Neural progenitor cell (in vitro differentiated cells): Measurements from ENCODE around the gene MMP12. TPM values are rescaled to one million over a fixed set of nuclear protein-coding genes. Genes with fewer than 3 reads are reported as not detected.
A peak's percentile ranks its signal among the peaks of the same experiment; 100 is the strongest.
"Not testable (repeated sequence)": the region's sequence is repeated elsewhere in the genome, so short reads cannot be mapped to it uniquely, and the experiment has no call there.

Experiments
- DNase-seq: peaks from one replicate; pipeline ENCODE4 v3.0.0-alpha.2; 2016; ENCODE audit warnings: low spot score
- H2AFZ ChIP-seq: fragments of 200-600 bp; sonication (generic); replicated peaks from 2 replicates; pipeline ENCODE4 v1.6.1; 2016; ENCODE audit warnings: antibody characterized with exemption
- H3F3A ChIP-seq: fragments of 200-600 bp; sonication (generic); 2 replicates; pipeline ENCODE4 v1.6.1; 2016; ENCODE audit warnings: antibody characterized with exemption, low read depth
- H3K27ac ChIP-seq: fragments of 200-600 bp; sonication (generic); 2 replicates; pipeline ENCODE4 v1.5.1; 2016; ENCODE audit warnings: mild to moderate bottlenecking
- H3K27me3 ChIP-seq: fragments of 200-600 bp; sonication (generic); 2 replicates; pipeline ENCODE4 v1.6.1; 2016; ENCODE audit warnings: mild to moderate bottlenecking, moderate library complexity
- H3K36me3 ChIP-seq: fragments of 200-600 bp; sonication (generic); 2 replicates; pipeline ENCODE4 v1.5.1; 2016
- H3K4me1 ChIP-seq: fragments of 200-600 bp; sonication (generic); 2 replicates; pipeline ENCODE4 v1.6.1; 2016; ENCODE audit warnings: mixed run types
- H3K4me2 ChIP-seq: fragments of 200-600 bp; sonication (generic); 2 replicates; pipeline ENCODE4 v1.6.1; 2016
- H3K4me3 ChIP-seq: fragments of 200-600 bp; sonication (generic); 2 replicates; pipeline ENCODE4 v1.5.1; 2016
- H3K79me2 ChIP-seq: fragments of 200-600 bp; sonication (generic); 2 replicates; pipeline ENCODE4 v1.6.1; 2016; ENCODE audit warnings: low read depth
- H3K9ac ChIP-seq: fragments of 200-600 bp; sonication (generic); 2 replicates; pipeline ENCODE4 v1.6.1; 2016
- H3K9me3 ChIP-seq: fragments of 200-600 bp; sonication (generic); 2 replicates; pipeline ENCODE4 v1.5.1; 2016; ENCODE audit warnings: low read depth
- H4K20me1 ChIP-seq: fragments of 200-600 bp; sonication (generic); 2 replicates; pipeline ENCODE4 v1.6.1; 2016; ENCODE audit warnings: low read depth
- H3K27ac Mint-ChIP-seq: 3 replicates; pipeline ENCODE4 v1.8.0; 2021; ENCODE audit warnings: mixed read lengths
- H3K27me3 Mint-ChIP-seq: 2 replicates; pipeline ENCODE4 v1.8.0; 2022; ENCODE audit warnings: low read depth, mild to moderate bottlenecking, inconsistent platforms, moderate library complexity, mixed read lengths; ENCODE audit not compliant: insufficient read depth
- H3K36me3 Mint-ChIP-seq: 3 replicates; pipeline ENCODE4 v1.8.0; 2021; ENCODE audit warnings: mixed read lengths
- H3K4me1 Mint-ChIP-seq: 3 replicates; pipeline ENCODE4 v1.8.0; 2021; ENCODE audit warnings: mixed read lengths
- H3K4me3 Mint-ChIP-seq: 3 replicates; pipeline ENCODE4 v1.8.0; 2021; ENCODE audit warnings: mild to moderate bottlenecking, moderate library complexity, mixed read lengths
- H3K9me3 Mint-ChIP-seq: 3 replicates; pipeline ENCODE4 v1.8.0; 2020; ENCODE audit warnings: mixed read lengths
- CTCF ChIP-seq: fragments of 200-600 bp; sonication (generic); IDR thresholded peaks from 2 replicates; pipeline ENCODE4 v1.5.1; 2017; ENCODE audit warnings: antibody characterized with exemption, mild to moderate bottlenecking
- EZH2 ChIP-seq: fragments of 200-600 bp; sonication (generic); IDR thresholded peaks from 2 replicates; pipeline ENCODE4 v1.6.1; 2017; ENCODE audit warnings: antibody characterized with exemption, mild to moderate bottlenecking, moderate library complexity
- EZH2phosphoT487 ChIP-seq: fragments of 200-600 bp; sonication (generic); IDR thresholded peaks from 2 replicates; pipeline ENCODE4 v1.6.1; 2017; ENCODE audit warnings: antibody characterized with exemption
- total RNA-seq: library from RNA; depleted of rRNA; stranded (reverse); fragments of >200 nt; gene quantifications from 2 replicates; pipeline ENCODE4 v1.2.3, GENCODE V29; 2015; ENCODE audit warnings: low replicate concordance

The MMP12 gene
- total RNA-seq, 1 donor from 2014 or later: not detected

GRCh38 chr11:102911758-102912481, 37.1 kb upstream of the MMP12 start:
- H3K4me3 Mint-ChIP-seq: no peak overlapping the region
- H3K36me3 Mint-ChIP-seq: no peaks in the 10 kb centered on the region

GRCh38 chr11:102905848-102906247, 31.1 kb upstream of the MMP12 start:
- H3K36me3 ChIP-seq, H4K20me1 ChIP-seq, H3K9me3 ChIP-seq, H3K27ac Mint-ChIP-seq, H3K9me3 Mint-ChIP-seq, H3K79me2 ChIP-seq, H3K4me3 Mint-ChIP-seq, H3K4me1 Mint-ChIP-seq, H3K9ac ChIP-seq, H3K36me3 Mint-ChIP-seq, H3K4me1 ChIP-seq, DNase-seq, H2AFZ ChIP-seq, H3K27me3 ChIP-seq, H3K27ac ChIP-seq, H3F3A ChIP-seq, H3K27me3 Mint-ChIP-seq, H3K4me2 ChIP-seq, H3K4me3 ChIP-seq: not testable (repeated sequence)

More at GRCh38 chr11:102911758-102912481, 37.1 kb upstream of the MMP12 start:
- H3K36me3 ChIP-seq: no peaks in the 10 kb centered on the region
- H3K79me2 ChIP-seq: no peaks in the 10 kb centered on the region
- H3K4me2 ChIP-seq: peak overlapping the region; percentile 8
- no peak overlapping the region for H3K27ac Mint-ChIP-seq
- peaks cover 2% of the 10 kb centered on the region for H3K4me1 Mint-ChIP-seq
- peaks cover 16% of the 10 kb centered on the region for H3K4me1 ChIP-seq
- H3K27me3 ChIP-seq: no peaks in the 10 kb centered on the region
- TF ChIP-seq EZH2 (no peak), EZH2phosphoT487 (peak; percentile 61)
- H2AFZ ChIP-seq: peak overlapping the region; percentile 34
- no peaks in the 10 kb centered on the region for H3K9me3 Mint-ChIP-seq
- no peaks in the 10 kb centered on the region for H4K20me1 ChIP-seq
- no peak overlapping the region for H3K9ac ChIP-seq
- DNase-seq: peak; percentile 51
- H3F3A ChIP-seq: peaks cover 27% of the 10 kb centered on the region
- no peak overlapping the region for H3K4me3 ChIP-seq
- H3K27ac ChIP-seq: peak overlapping the region; percentile 38
- peaks cover 2% of the 10 kb centered on the region for H3K27me3 Mint-ChIP-seq
- no peaks in the 10 kb centered on the region for H3K9me3 ChIP-seq

GRCh38 chr11:102903895-102904294, 29.1 kb upstream of the MMP12 start:
- H3K4me1 Mint-ChIP-seq, H3K9ac ChIP-seq, H3K27me3 Mint-ChIP-seq, H3K79me2 ChIP-seq, H4K20me1 ChIP-seq, H3F3A ChIP-seq, H3K4me3 Mint-ChIP-seq, H3K27ac Mint-ChIP-seq, H3K4me3 ChIP-seq, H3K36me3 Mint-ChIP-seq, H2AFZ ChIP-seq, H3K27me3 ChIP-seq, H3K9me3 ChIP-seq, H3K9me3 Mint-ChIP-seq, H3K4me1 ChIP-seq, H3K36me3 ChIP-seq, H3K27ac ChIP-seq, H3K4me2 ChIP-seq: not testable (repeated sequence)
- DNase-seq: peak; percentile 8

- Mint-ChIP-seq H3K27ac (no peak overlapping the region), H3K36me3 (no peaks in the 10 kb centered on the region), H3K27me3 (no peaks in the 10 kb centered on the region), H3K4me3 (no peak overlapping the region), H3K4me1 (no peaks in the 10 kb centered on the region), H3K9me3 (peaks cover 2% of the 10 kb centered on the region)
- TF ChIP-seq CTCF (no peak), EZH2 (no peak), EZH2phosphoT487 (no peak)
- no peaks in the 10 kb centered on the region for H3K36me3 ChIP-seq
- no peaks in the 10 kb centered on the region for H3K9me3 ChIP-seq
- H3K9ac ChIP-seq: no peak overlapping the region
- H3K27ac ChIP-seq: no peak overlapping the region
- no peaks in the 10 kb centered on the region for H3K79me2 ChIP-seq
- H3K4me3 ChIP-seq: no peak overlapping the region
- no peaks in the 10 kb centered on the region for H3K27me3 ChIP-seq
- no peak overlapping the region for H3K4me2 ChIP-seq
- peaks cover 5% of the 10 kb centered on the region for H3K4me1 ChIP-seq
- no peak overlapping the region for H2AFZ ChIP-seq
- DNase-seq: no peak
- no peaks in the 10 kb centered on the region for H3F3A ChIP-seq
- no peaks in the 10 kb centered on the region for H4K20me1 ChIP-seq
Observed at GRCh38 chr11:102900346-102900745, 25.6 kb upstream of the MMP12 start.

GRCh38 chr11:102891736-102892135, 17.0 kb upstream of the MMP12 start:
- no peak overlapping the region for H3K27ac Mint-ChIP-seq
- Histone ChIP-seq H4K20me1 (no peaks in the 10 kb centered on the region), H3K36me3 (no peaks in the 10 kb centered on the region), H3K27me3 (no peaks in the 10 kb centered on the region), H3K79me2 (no peaks in the 10 kb centered on the region), H3K9me3 (no peaks in the 10 kb centered on the region), H3K9ac (no peak overlapping the region), H3F3A (no peaks in the 10 kb centered on the region), H3K4me2 (no peak overlapping the region), H3K4me1 (no peaks in the 10 kb centered on the region), H3K27ac (no peak overlapping the region), H3K4me3 (no peak overlapping the region), H2AFZ (no peak overlapping the region)
- DNase-seq: no peak
- H3K27me3 Mint-ChIP-seq: peaks cover 4% of the 10 kb centered on the region
- no peaks in the 10 kb centered on the region for H3K36me3 Mint-ChIP-seq
- peaks cover 4% of the 10 kb centered on the region for H3K9me3 Mint-ChIP-seq
- TF ChIP-seq CTCF: no peak
- no peak for TF ChIP-seq EZH2phosphoT487
- H3K4me1 Mint-ChIP-seq: no peaks in the 10 kb centered on the region
- no peak overlapping the region for H3K4me3 Mint-ChIP-seq
